ENCODE data around the gene LMO3. TPM values are rescaled to one million over a fixed set of nuclear protein-coding genes. Genes with fewer than 3 reads are reported as not detected.
A peak's percentile ranks its signal among the peaks of the same experiment; 100 is the strongest.

LMO3 gene
- total RNA-seq (not detected in 2 replicates), polyA plus RNA-seq (not detected in 2 replicates), polyA minus RNA-seq (0.07 TPM in 1 of 2 replicates, not detected in the other), Bru-seq, nascent RNA (percentile 9 among the genes with signal in this experiment), BruChase-seq, experiment 1, labeled RNA remaining after a 6-hour chase (percentile 2 among the genes with signal in this experiment), BruChase-seq, experiment 2, labeled RNA remaining after a 2-hour chase (percentile 5 among the genes with signal in this experiment)
- polyA plus RNA-seq (2011; cell fraction: cytosol; rRNA removed): not detected in 2 replicates
- not detected in 2 replicates for polyA plus RNA-seq (2011; cell fraction: nucleus; rRNA removed)
- not detected in 2 replicates for polyA plus RNA-seq (2012)
- not detected for polyA minus RNA-seq (2011; cell fraction: cytosol; rRNA and poly(A)+ RNA removed)
- not detected in 2 replicates for polyA minus RNA-seq (2011; cell fraction: nucleus; rRNA and poly(A)+ RNA removed)
- long read RNA-seq: 0 reads

- H3K9me1 ChIP-seq (replicated peaks; ENCODE audit: control insufficient read depth, extremely low read depth, insufficient read depth, low read length): no peaks in the 10 kb centered on the region
- H3K79me2 ChIP-seq (ENCODE audit: control insufficient read depth, insufficient read depth, low read length): no peaks in the 10 kb centered on the region
- BruUV-seq (replicated peaks): no TSS peak
- no peaks in the 10 kb centered on the region for H3K9me3 ChIP-seq (replicated peaks; ENCODE audit: control insufficient read depth, insufficient read depth, low read length)
- TF ChIP-seq MAX (IDR thresholded peaks at IDR 0.05; ENCODE audit: insufficient read depth, insufficient read length) (no peak), MYC (IDR thresholded peaks at IDR 0.05; ENCODE audit: low read depth, low read length) (no peak), FOS (IDR thresholded peaks at IDR 0.05; ENCODE audit: borderline replicate concordance, insufficient read depth, low read length) (no peak), EZH2 (IDR thresholded peaks at IDR 0.05; ENCODE audit: borderline replicate concordance, low read depth, low read length, severe bottlenecking) (no peak), JUN (IDR thresholded peaks at IDR 0.05; ENCODE audit: borderline replicate concordance, insufficient read depth, insufficient read length, low read depth) (no peak), CTCF (IDR thresholded peaks at IDR 0.05; ENCODE audit: extremely low read depth in 1 of 2, insufficient read depth in 1 of 2, low read depth in 1 of 2, low read length in 2 of 2) (no peak), GATA2 (IDR thresholded peaks at IDR 0.05; ENCODE audit: insufficient read depth, insufficient read length, low read depth, low read length) (no peak), POLR2AphosphoS5 (IDR thresholded peaks at IDR 0.05; ENCODE audit: insufficient read depth, low read depth, low read length) (no peak), POLR2A (IDR thresholded peaks at IDR 0.05; ENCODE audit: low read depth, low read length) (no peak)
- peak within 1 kb of the TSS; percentile 64 for H3K4me2 ChIP-seq (ENCODE audit: insufficient read depth, low read length)
- dilution Hi-C loops (cut with MboI; ENCODE audit: extremely low pct_ligation_motif_present, low sequenced_read_pairs) (no loop called here), intact Hi-C loops (cut with micrococcal nuclease) (no loop called here)
- FAIRE-seq (no peak), DNase-seq (ENCODE audit: low read depth, low spot score) (no peak)
- no peaks in the 10 kb centered on the region for H4K20me1 ChIP-seq (replicated peaks; ENCODE audit: control insufficient read depth, extremely low read depth, insufficient read depth, low read length)
- H3K4me1 ChIP-seq (ENCODE audit: control insufficient read depth, extremely low read depth, insufficient read depth, low read length): no peaks in the 10 kb centered on the region
- H3K36me3 ChIP-seq (ENCODE audit: control insufficient read depth in 2 of 2, extremely low read depth in 1 of 2, insufficient read depth in 2 of 2, low read length in 2 of 2): no peaks in the 10 kb centered on the region
- H3K4me3 ChIP-seq (replicated peaks in 1 of 3; ENCODE audit: insufficient read depth in 1 of 3, low read depth in 1 of 3, low read length in 3 of 3): peak within 1 kb of the TSS; percentile 4 to 72 (median 27)
- CTCF ChIA-PET: no interaction called here
- H3K27ac ChIP-seq (ENCODE audit: insufficient read depth, low read depth, low read length): no peak within 1 kb of the TSS
- peak within 1 kb of the TSS; percentile 43 for H2AFZ ChIP-seq (ENCODE audit: low read depth, low read length)
- peaks cover 28 to 50% of the 10 kb centered on the region in 2 experiments for H3K27me3 ChIP-seq (ENCODE audit: control insufficient read depth in 2 of 2, insufficient read depth in 2 of 2, low read length in 2 of 2)
- POLR2A ChIA-PET: no interaction called here
- H3K9ac ChIP-seq (replicated peaks; ENCODE audit: extremely low read depth, insufficient read depth, low read length): no peak within 1 kb of the TSS
Observed at GRCh38 chr12:16606117-16606200, at the start of gene LMO3. LMO3 (minus strand) TSS chr12:16606162; CDS start chr12:16600860, 5,302 bp downstream.

Data from endothelial cell of umbilical vein (primary cell).